Caco-2 (cell line): ENCODE measurements around the gene PID1. TPM values are rescaled to one million over a fixed set of nuclear protein-coding genes. Genes with fewer than 3 reads are reported as not detected.

Experiments used
- BruUV-seq: library from RNA; stranded (reverse); fragments of 400-500 nt; replicated peaks from 2 replicates; lab custom pipeline; 2021; lab: Mats Ljungman, UMichigan
- CTCF ChIA-PET: fragments of 300-600 bp; sonication (Branson Sonifier 250); formaldehyde crosslinking; loops from one replicate; lab custom pipeline; 2022; ENCODE audit warnings: antibody characterized with exemption; lab: Charles Lee
- POLR2A ChIA-PET: fragments of 300-600 bp; sonication (Branson Sonifier 250); formaldehyde crosslinking; loops from one replicate; lab custom pipeline; 2022; ENCODE audit warnings: antibody characterized with exemption; lab: Charles Lee
- DNase-seq, 2 experiments: peaks; one replicate each; pipeline versions ENCODE4 v3.0.0 to v3.0.0-alpha.2; 2020 to 2022
- H3K27me3 ChIP-seq: replicated peaks from 2 replicates; pipeline ENCODE4 v1.6.0; 2011; ENCODE audit warnings: low read length; ENCODE audit not compliant: control insufficient read depth, insufficient read depth
- H3K36me3 ChIP-seq: 2 replicates; pipeline ENCODE4 v1.5.1; 2011; ENCODE audit warnings: low read length; ENCODE audit not compliant: control insufficient read depth, insufficient read depth
- H3K4me1 ChIP-seq: fragments of 250-450 bp; sonication (Bioruptor Pico); 2 replicates; pipeline ENCODE4 v1.5.1; 2020; ENCODE audit warnings: mild to moderate bottlenecking
- H3K4me3 ChIP-seq: 2 replicates; pipeline ENCODE4 v1.5.1; 2011; ENCODE audit warnings: low read depth, mild to moderate bottlenecking, control low read depth, low read length
- H3K9me3 ChIP-seq: fragments of 250-450 bp; sonication (Bioruptor Pico); 2 replicates; pipeline ENCODE4 v1.5.1; 2020; ENCODE audit warnings: mild to moderate bottlenecking, moderate library complexity
- H3K27ac Mint-ChIP-seq: one replicate; pipeline ENCODE4 v1.8.0; 2022; ENCODE audit warnings: mixed read lengths; ENCODE audit not compliant: unreplicated experiment
- H3K27me3 Mint-ChIP-seq: one replicate; pipeline ENCODE4 v1.8.0; 2022; ENCODE audit warnings: mixed read lengths; ENCODE audit not compliant: insufficient read depth, unreplicated experiment
- H3K36me3 Mint-ChIP-seq: one replicate; pipeline ENCODE4 v1.8.0; 2022; ENCODE audit warnings: mild to moderate bottlenecking, mixed read lengths; ENCODE audit not compliant: insufficient read depth, unreplicated experiment
- H3K4me1 Mint-ChIP-seq: one replicate; pipeline ENCODE4 v1.8.0; 2022; ENCODE audit warnings: low read depth, mixed read lengths; ENCODE audit not compliant: unreplicated experiment
- H3K4me3 Mint-ChIP-seq: one replicate; pipeline ENCODE4 v1.8.0; 2022; ENCODE audit warnings: mild to moderate bottlenecking, moderate library complexity, mixed read lengths; ENCODE audit not compliant: unreplicated experiment
- H3K9me3 Mint-ChIP-seq: one replicate; pipeline ENCODE4 v1.8.0; 2022; ENCODE audit warnings: mixed read lengths; ENCODE audit not compliant: unreplicated experiment
- CTCF ChIP-seq, 2 experiments: fragments of 200-600 bp in 1 of 2; IDR thresholded peaks; 1 replicate in 1 of 2; 2 replicates in 1 of 2; pipeline versions ENCODE4 v1.5.1 to v1.8.0; 2011 to 2022; ENCODE audit warnings: antibody characterized with exemption in 1 of 2, control low read depth in 1 of 2, inconsistent platforms in 1 of 2, low read depth in 1 of 2, low read length in 1 of 2, mild to moderate bottlenecking in 1 of 2, moderate library complexity in 1 of 2; ENCODE audit not compliant: insufficient read depth in 1 of 2, severe bottlenecking in 1 of 2, unreplicated experiment in 1 of 2
- intact Hi-C: fragments of 100-400 bp; cut with micrococcal nuclease; formaldehyde crosslinking; loops from one replicate; pipeline ENCODE4 v1.10.0; 2022; ENCODE audit not compliant: unreplicated experiment
- total RNA-seq: library from RNA; stranded (reverse); gene quantifications from 2 replicates; pipeline ENCODE4 v1.2.3, GENCODE V29; 2022

PID1 gene
- total RNA-seq, 1 experiment from 2014 or later, result 9.8 TPM

DNA sequence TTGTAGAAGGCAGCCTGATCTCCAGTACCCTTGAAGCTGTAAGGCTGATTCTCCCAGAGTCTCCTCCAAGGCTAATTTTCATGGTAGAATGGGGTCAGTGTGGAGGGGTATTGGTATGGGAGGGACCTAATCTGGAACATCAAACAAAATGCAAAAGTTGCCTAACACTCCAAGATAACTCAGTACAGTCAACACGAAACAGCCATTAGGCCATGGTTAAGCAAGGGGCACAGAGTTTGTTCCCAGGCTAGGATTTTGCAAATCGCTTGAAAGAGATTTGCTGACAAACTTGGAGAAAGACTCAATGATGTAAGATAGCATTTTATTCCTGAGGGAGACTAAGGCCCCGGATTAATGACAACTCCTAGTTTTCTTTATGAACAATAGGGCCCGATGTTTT is 5.4 kb downstream of the PID1 start:
- H3K36me3 Mint-ChIP-seq, result no peaks in the 10 kb centered on the region
- CTCF ChIA-PET, result no interaction called here

DNA sequence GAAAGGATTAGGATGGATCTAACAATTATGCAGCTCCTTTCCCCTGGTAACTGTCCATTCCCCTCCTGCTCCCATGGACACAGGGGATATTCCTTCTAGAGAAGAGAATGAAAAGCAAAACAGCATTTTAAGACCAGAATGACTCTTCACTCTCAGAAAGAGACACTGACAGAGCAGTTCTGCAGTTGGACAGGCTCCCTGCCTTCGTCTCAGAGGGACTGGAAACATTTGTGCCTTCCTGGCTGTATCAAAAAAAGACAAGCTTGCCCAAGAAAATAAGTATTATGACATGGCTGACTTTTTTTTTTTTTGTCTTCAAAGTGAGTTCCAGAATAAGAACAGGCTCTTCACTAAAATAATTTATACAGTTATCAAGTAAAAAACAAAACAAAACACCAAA is 9.5 kb downstream of the PID1 start:
- Mint-ChIP-seq H3K36me3 (peaks cover 6% of the 10 kb centered on the region), H3K27me3 (no peaks in the 10 kb centered on the region), H3K27ac (no peak overlapping the region), H3K4me1 (no peaks in the 10 kb centered on the region), H3K9me3 (no peaks in the 10 kb centered on the region), H3K4me3 (no peak overlapping the region)
- intact Hi-C loops, result no loop called here
- Histone ChIP-seq H3K4me1 (no peaks in the 10 kb centered on the region), H3K36me3 (no peaks in the 10 kb centered on the region), H3K9me3 (no peaks in the 10 kb centered on the region), H3K4me3 (no peak overlapping the region), H3K27me3 (no peaks in the 10 kb centered on the region)
- no peak for DNase-seq
- BruUV-seq, result no TSS peak
- POLR2A ChIA-PET, result no interaction called here
- CTCF ChIA-PET, result interaction anchor here (1.8 kb wide), 1 partner anchor 12 kb away, joined by 7 read pairs; no protein-coding TSS in a partner anchor
- TF ChIP-seq CTCF (IDR thresholded peaks at IDR 0.05; ENCODE audit: insufficient read depth in 1 of 2, low read depth in 1 of 2, low read length in 1 of 2, severe bottlenecking in 1 of 2, unreplicated experiment in 1 of 2), result no peak

More for the DNA sequence above, 5.4 kb downstream of the PID1 start:
- Histone ChIP-seq H3K27me3 (no peaks in the 10 kb centered on the region), H3K4me3 (no peak overlapping the region), H3K36me3 (no peaks in the 10 kb centered on the region), H3K9me3 (no peaks in the 10 kb centered on the region), H3K4me1 (peaks cover 9% of the 10 kb centered on the region)
- H3K9me3 Mint-ChIP-seq, result no peaks in the 10 kb centered on the region
- peak in 1 of 2 experiments; percentile 4 for DNase-seq
- H3K27ac Mint-ChIP-seq, result no peak overlapping the region
- TF ChIP-seq CTCF (IDR thresholded peaks at IDR 0.05; ENCODE audit: insufficient read depth in 1 of 2, low read depth in 1 of 2, low read length in 1 of 2, severe bottlenecking in 1 of 2, unreplicated experiment in 1 of 2), result no peak
- H3K27me3 Mint-ChIP-seq, result no peaks in the 10 kb centered on the region
- POLR2A ChIA-PET, result no interaction called here
- intact Hi-C loops, result no loop called here
- peaks cover 6% of the 10 kb centered on the region for H3K4me1 Mint-ChIP-seq
- no TSS peak for BruUV-seq
- H3K4me3 Mint-ChIP-seq, result no peak overlapping the region

- H3K4me1 ChIP-seq, result no peaks in the 10 kb centered on the region
- H3K27me3 ChIP-seq, result no peaks in the 10 kb centered on the region
- no peaks in the 10 kb centered on the region for H3K9me3 ChIP-seq
- intact Hi-C loops, result no loop called here
- H3K27ac Mint-ChIP-seq, result no peak overlapping the region
- H3K36me3 ChIP-seq, result no peaks in the 10 kb centered on the region
- BruUV-seq, result no TSS peak
- ChIA-PET CTCF (no interaction called here), POLR2A (no interaction called here)
- no peak for TF ChIP-seq CTCF (IDR thresholded peaks at IDR 0.05; ENCODE audit: insufficient read depth in 1 of 2, low read depth in 1 of 2, low read length in 1 of 2, severe bottlenecking in 1 of 2, unreplicated experiment in 1 of 2)
- H3K4me3 ChIP-seq, result no peak overlapping the region
- H3K36me3 Mint-ChIP-seq, result peaks cover 6% of the 10 kb centered on the region
- no peaks in the 10 kb centered on the region for H3K4me1 Mint-ChIP-seq
- H3K4me3 Mint-ChIP-seq, result no peak overlapping the region
- no peaks in the 10 kb centered on the region for H3K9me3 Mint-ChIP-seq
- no peak for DNase-seq
- no peaks in the 10 kb centered on the region for H3K27me3 Mint-ChIP-seq
Measured at GRCh38 chr2:229261076-229261475, 10.0 kb downstream of the PID1 start.
